Measurements from ENCODE around the gene C10orf71. TPM values are rescaled to one million over a fixed set of nuclear protein-coding genes. Genes with fewer than 3 reads are reported as not detected.

The C10orf71 gene
- total RNA-seq, 1 experiment from 2014 or later: not detected

DNA sequence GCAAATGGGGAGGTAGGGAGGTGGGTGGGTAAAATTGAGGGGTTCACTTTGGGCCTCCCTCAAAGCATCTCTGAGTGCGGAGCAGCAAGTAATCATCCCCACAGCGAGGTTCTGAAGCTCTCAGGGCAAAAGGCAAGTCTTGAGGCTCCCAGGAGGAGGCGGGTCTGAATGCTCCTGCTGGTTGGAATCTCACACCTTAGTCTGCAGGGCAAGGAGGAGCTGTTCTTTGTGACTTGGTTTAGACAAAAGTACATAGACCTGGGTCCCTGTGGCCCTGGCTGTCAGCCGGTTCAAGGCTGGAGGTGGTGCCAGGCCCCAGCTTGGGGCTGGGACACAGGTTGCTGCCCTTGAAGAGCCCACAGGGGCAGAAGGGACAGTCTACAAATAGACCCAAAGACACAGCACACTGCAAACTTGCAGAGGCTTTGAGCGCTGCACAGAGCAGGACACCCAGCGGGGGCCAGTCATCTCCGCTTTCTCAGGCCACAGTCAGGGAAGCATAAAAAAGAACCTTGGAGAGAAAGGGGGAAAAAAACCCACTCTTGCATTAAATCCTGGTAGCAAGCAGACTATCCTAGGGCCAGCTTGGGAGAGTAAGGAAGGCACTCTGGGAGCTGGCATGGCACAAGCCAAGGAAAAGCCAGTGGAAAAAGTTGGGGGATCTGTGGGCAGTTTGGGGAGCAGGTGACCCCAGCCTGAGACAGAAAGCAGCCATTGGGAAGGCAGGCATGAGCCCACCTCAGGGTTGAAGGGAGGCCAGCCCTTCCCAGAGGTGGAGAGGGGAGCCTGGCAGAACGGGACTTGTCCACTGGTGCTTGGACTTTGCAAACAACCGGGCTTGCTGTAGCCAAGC is 926 bp upstream of the C10orf71 start:
- Mint-ChIP-seq H3K27me3 (ENCODE audit: unreplicated experiment) (peaks cover 77% of the 10 kb centered on the region), H3K27ac (ENCODE audit: unreplicated experiment) (no peak overlapping the region)

GRCh38 chr10:49298671-49298982 is 343 bp upstream of the C10orf71 start:
- intact Hi-C loops (cut with micrococcal nuclease; ENCODE audit: unreplicated experiment): no loop called here
- Mint-ChIP-seq H3K27me3 (ENCODE audit: unreplicated experiment) (peaks cover 78% of the 10 kb centered on the region), H3K27ac (ENCODE audit: unreplicated experiment) (no peak overlapping the region), H3K4me1 (ENCODE audit: low read depth, unreplicated experiment) (no peaks in the 10 kb centered on the region), H3K9me3 (ENCODE audit: low read depth, unreplicated experiment) (no peaks in the 10 kb centered on the region), H3K36me3 (ENCODE audit: insufficient read depth, unreplicated experiment) (no peaks in the 10 kb centered on the region), H3K4me3 (ENCODE audit: low read depth, unreplicated experiment) (no peak overlapping the region)
- CTCF ChIA-PET: no interaction called here
- TF ChIP-seq CTCF (IDR thresholded peaks at IDR 0.05; ENCODE audit: unreplicated experiment): no peak
- no peak for DNase-seq
- no TSS peak for BruUV-seq (replicated peaks)

More for the DNA sequence above, 926 bp upstream of the C10orf71 start:
- CTCF ChIA-PET: no interaction called here
- no peak for DNase-seq
- Mint-ChIP-seq H3K36me3 (ENCODE audit: insufficient read depth, unreplicated experiment) (no peaks in the 10 kb centered on the region), H3K4me1 (ENCODE audit: low read depth, unreplicated experiment) (no peaks in the 10 kb centered on the region), H3K4me3 (ENCODE audit: low read depth, unreplicated experiment) (no peak overlapping the region), H3K9me3 (ENCODE audit: low read depth, unreplicated experiment) (no peaks in the 10 kb centered on the region)
- intact Hi-C loops (cut with micrococcal nuclease; ENCODE audit: unreplicated experiment): no loop called here
- no peak for TF ChIP-seq CTCF (IDR thresholded peaks at IDR 0.05; ENCODE audit: unreplicated experiment)
- no TSS peak for BruUV-seq (replicated peaks)

DNA sequence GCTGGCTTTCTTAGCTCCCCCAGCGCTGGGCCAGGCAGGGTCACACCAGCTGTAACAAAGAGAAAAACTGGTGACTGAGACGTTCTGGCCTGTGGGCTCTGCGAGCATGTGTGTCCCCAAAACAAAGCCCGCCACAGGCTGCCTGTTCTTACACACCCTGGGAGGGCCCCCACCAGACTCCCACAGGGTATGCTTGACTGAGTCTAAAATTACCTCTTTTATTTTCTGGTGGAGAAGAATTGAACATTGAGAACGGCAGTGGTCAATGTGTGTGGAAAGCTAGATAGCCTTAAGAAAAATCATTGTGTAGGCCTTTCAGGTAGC is 808 bp downstream of the C10orf71 start:
- DNase-seq: no peak
- Mint-ChIP-seq H3K27me3 (ENCODE audit: unreplicated experiment) (peaks cover 89% of the 10 kb centered on the region), H3K36me3 (ENCODE audit: insufficient read depth, unreplicated experiment) (no peaks in the 10 kb centered on the region), H3K9me3 (ENCODE audit: low read depth, unreplicated experiment) (no peaks in the 10 kb centered on the region), H3K27ac (ENCODE audit: unreplicated experiment) (no peak overlapping the region), H3K4me3 (ENCODE audit: low read depth, unreplicated experiment) (no peak overlapping the region), H3K4me1 (ENCODE audit: low read depth, unreplicated experiment) (no peaks in the 10 kb centered on the region)
- intact Hi-C loops (cut with micrococcal nuclease; ENCODE audit: unreplicated experiment): no loop called here
- BruUV-seq (replicated peaks): no TSS peak
- CTCF ChIA-PET: no interaction called here
- no peak for TF ChIP-seq CTCF (IDR thresholded peaks at IDR 0.05; ENCODE audit: unreplicated experiment)

DNA sequence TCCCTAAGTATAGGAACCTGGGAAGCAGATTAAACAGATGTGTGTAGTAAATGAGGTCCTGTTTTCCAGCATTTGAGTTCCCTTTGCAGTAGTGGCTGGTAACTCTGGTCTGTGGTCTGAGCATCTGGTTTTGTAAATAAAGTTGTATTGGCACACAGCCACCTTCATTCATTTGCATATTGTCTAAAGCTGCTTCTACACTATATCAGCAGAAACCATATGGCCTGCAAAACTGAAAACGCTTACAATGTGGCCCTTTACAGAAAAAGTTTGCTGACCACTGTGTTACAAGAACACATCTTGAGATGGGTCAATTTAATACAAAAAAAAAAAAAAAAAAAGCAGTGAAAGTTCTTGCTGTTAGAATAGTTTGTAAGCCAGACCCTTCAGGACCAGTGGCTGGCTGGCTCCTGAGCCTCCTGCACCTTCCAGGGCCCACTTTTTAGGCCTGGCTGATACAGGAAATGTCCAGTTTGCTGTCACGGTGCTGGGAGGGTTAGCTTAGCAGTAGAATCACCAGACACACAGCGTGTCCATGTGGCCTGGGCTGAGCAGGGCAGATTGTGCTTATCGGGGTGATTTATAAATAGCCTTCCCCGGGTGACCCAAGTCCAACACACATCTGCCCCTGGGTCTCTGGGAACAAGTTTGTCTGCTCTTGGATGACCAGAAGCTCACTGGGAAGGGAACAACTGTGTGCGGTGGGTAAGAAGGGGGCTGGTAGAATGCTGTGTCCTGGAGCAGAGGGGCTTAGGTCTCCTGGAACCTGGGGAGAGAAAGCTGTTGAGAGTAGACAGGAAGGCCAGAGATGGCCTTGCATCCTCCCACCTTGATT is 1.4 kb downstream of the C10orf71 start:
- TF ChIP-seq CTCF (IDR thresholded peaks at IDR 0.05; ENCODE audit: unreplicated experiment): no peak
- no peak overlapping the region for H3K4me3 Mint-ChIP-seq (ENCODE audit: low read depth, unreplicated experiment)
- intact Hi-C loops (cut with micrococcal nuclease; ENCODE audit: unreplicated experiment): no loop called here
- peaks cover 93% of the 10 kb centered on the region for H3K27me3 Mint-ChIP-seq (ENCODE audit: unreplicated experiment)
- no peaks in the 10 kb centered on the region for H3K9me3 Mint-ChIP-seq (ENCODE audit: low read depth, unreplicated experiment)
- DNase-seq: no peak
- CTCF ChIA-PET: no interaction called here
- no peak overlapping the region for H3K27ac Mint-ChIP-seq (ENCODE audit: unreplicated experiment)
- BruUV-seq (replicated peaks): no TSS peak
- H3K36me3 Mint-ChIP-seq (ENCODE audit: insufficient read depth, unreplicated experiment): no peaks in the 10 kb centered on the region
- H3K4me1 Mint-ChIP-seq (ENCODE audit: low read depth, unreplicated experiment): no peaks in the 10 kb centered on the region
